ENCODE data around the gene KRTAP4-8. TPM values are rescaled to one million over a fixed set of nuclear protein-coding genes. Genes with fewer than 3 reads are reported as not detected.
"Not testable (repeated sequence)": the region's sequence is repeated elsewhere in the genome, so short reads cannot be mapped to it uniquely, and the experiment has no call there.

KRTAP4-8 gene
- total RNA-seq, 1 experiment from 2014 or later, result not detected

- Histone ChIP-seq H3K36me3 (ENCODE audit: control insufficient read depth, insufficient read depth, low read length) (no peaks in the 10 kb centered on the region), H3K4me1 (ENCODE audit: control insufficient read depth, insufficient read depth, low read length) (no peaks in the 10 kb centered on the region), H3K4me3 (ENCODE audit: low read depth in 2 of 2, low read length in 2 of 2) (no peak overlapping the region), H3K27ac (ENCODE audit: low read length) (no peak overlapping the region), H3K9me3 (ENCODE audit: control insufficient read depth, insufficient read depth, low read depth, low read length) (no peaks in the 10 kb centered on the region), H3K27me3 (ENCODE audit: control insufficient read depth, insufficient read depth, low read length) (peaks cover 3% of the 10 kb centered on the region; the same call in 1 of the 2 replicates)
- BruUV-seq (replicated peaks), result no TSS peak
- DNase-seq (ENCODE audit: low read depth, low spot score) (no peak), ATAC-seq (no peak)
- TF ChIP-seq TCF7L2 (IDR thresholded peaks at IDR 0.05; ENCODE audit: low read depth, low read length), result no peak
- TF ChIP-seq POLR2AphosphoS5 (IDR thresholded peaks at IDR 0.05; ENCODE audit: low read depth, low read length), result no peak
- ChIA-PET CTCF (no interaction called here), POLR2A (no interaction called here)
- intact Hi-C loops (cut with micrococcal nuclease; ENCODE audit: unreplicated experiment) (no loop called here), in situ Hi-C loops (cut with HindIII; ENCODE audit: low pct_unique_long_range_greater_than_20kb, low sequenced_read_pairs) (no loop called here)
Observed at GRCh38 chr17:41127371-41127770, 29.4 kb upstream of the KRTAP4-8 start.

GRCh38 chr17:41126412-41126811 is 28.5 kb upstream of the KRTAP4-8 start:
- DNase-seq (ENCODE audit: low read depth, low spot score) (no peak), ATAC-seq (no peak)
- Histone ChIP-seq H3K4me3 (ENCODE audit: low read depth in 2 of 2, low read length in 2 of 2) (no peak overlapping the region), H3K27ac (ENCODE audit: low read length) (no peak overlapping the region), H3K36me3 (ENCODE audit: control insufficient read depth, insufficient read depth, low read length) (no peaks in the 10 kb centered on the region), H3K9me3 (ENCODE audit: control insufficient read depth, insufficient read depth, low read depth, low read length) (no peaks in the 10 kb centered on the region), H3K4me1 (ENCODE audit: control insufficient read depth, insufficient read depth, low read length) (no peaks in the 10 kb centered on the region), H3K27me3 (ENCODE audit: control insufficient read depth, insufficient read depth, low read length) (no peaks in the 10 kb centered on the region; the same call in 1 of the 2 replicates)
- ChIA-PET POLR2A (no interaction called here), CTCF (no interaction called here)
- intact Hi-C loops (cut with micrococcal nuclease; ENCODE audit: unreplicated experiment), result no loop called here
- TF ChIP-seq SIN3A (IDR thresholded peaks at IDR 0.05; ENCODE audit: borderline replicate concordance, insufficient read depth, low read depth, low read length) (no peak), TCF7L2 (IDR thresholded peaks at IDR 0.05; ENCODE audit: low read depth, low read length) (no peak), POLR2AphosphoS5 (IDR thresholded peaks at IDR 0.05; ENCODE audit: low read depth, low read length) (no peak), REST (IDR thresholded peaks at IDR 0.05; ENCODE audit: insufficient read depth in 1 of 2, low read depth in 2 of 2, low read length in 1 of 2) (no peak), CTCF (IDR thresholded peaks at IDR 0.05) (no peak)
- no TSS peak for BruUV-seq (replicated peaks)
- in situ Hi-C loops (cut with HindIII; ENCODE audit: low pct_unique_long_range_greater_than_20kb, low sequenced_read_pairs), result no loop called here

GRCh38 chr17:41125064-41125463 is 27.1 kb upstream of the KRTAP4-8 start:
- ATAC-seq, result no peak
- no peaks in the 10 kb centered on the region for H3K36me3 ChIP-seq (ENCODE audit: control insufficient read depth, insufficient read depth, low read length)
- DNase-seq (ENCODE audit: low read depth, low spot score), result no peak
- BruUV-seq (replicated peaks), result no TSS peak
- ChIA-PET POLR2A (no interaction called here), CTCF (no interaction called here)
- no peak overlapping the region for H3K27ac ChIP-seq (ENCODE audit: low read length)
- H3K4me1 ChIP-seq (ENCODE audit: control insufficient read depth, insufficient read depth, low read length), result no peaks in the 10 kb centered on the region
- H3K27me3 ChIP-seq (ENCODE audit: control insufficient read depth, insufficient read depth, low read length), result no peaks in the 10 kb centered on the region
- TF ChIP-seq CTCF (IDR thresholded peaks at IDR 0.05), result no peak
- no peak for TF ChIP-seq POLR2AphosphoS5 (IDR thresholded peaks at IDR 0.05; ENCODE audit: low read depth, low read length)
- TF ChIP-seq SIN3A (IDR thresholded peaks at IDR 0.05; ENCODE audit: borderline replicate concordance, insufficient read depth, low read depth, low read length), result no peak
- TF ChIP-seq REST (IDR thresholded peaks at IDR 0.05; ENCODE audit: insufficient read depth in 1 of 2, low read depth in 2 of 2, low read length in 1 of 2), result no peak
- no peak for TF ChIP-seq TCF7L2 (IDR thresholded peaks at IDR 0.05; ENCODE audit: low read depth, low read length)
- no peaks in the 10 kb centered on the region for H3K9me3 ChIP-seq (ENCODE audit: control insufficient read depth, insufficient read depth, low read depth, low read length)
- in situ Hi-C loops (cut with HindIII; ENCODE audit: low pct_unique_long_range_greater_than_20kb, low sequenced_read_pairs) (no loop called here), intact Hi-C loops (cut with micrococcal nuclease; ENCODE audit: unreplicated experiment) (no loop called here)
- no peak overlapping the region for H3K4me3 ChIP-seq (ENCODE audit: low read depth in 2 of 2, low read length in 2 of 2)

GRCh38 chr17:41123991-41124371 is 26.0 kb upstream of the KRTAP4-8 start, which contains the start of gene KRTAP4-12:
TSS of gene KRTAP4-12 (minus strand) at chr17:41124182. CDS start at chr17:41124122, 60 bp downstream.
- H3K4me1 ChIP-seq (ENCODE audit: control insufficient read depth, insufficient read depth, low read length); DNase-seq (ENCODE audit: low read depth, low spot score); H3K4me3 ChIP-seq (ENCODE audit: low read depth in 2 of 2, low read length in 2 of 2); H3K27ac ChIP-seq (ENCODE audit: low read length); intact Hi-C loops (cut with micrococcal nuclease; ENCODE audit: unreplicated experiment); in situ Hi-C loops (cut with HindIII; ENCODE audit: low pct_unique_long_range_greater_than_20kb, low sequenced_read_pairs); H3K27me3 ChIP-seq (ENCODE audit: control insufficient read depth, insufficient read depth, low read length); POLR2A ChIA-PET; ATAC-seq; H3K9me3 ChIP-seq (ENCODE audit: control insufficient read depth, insufficient read depth, low read depth, low read length); BruUV-seq (replicated peaks); H3K36me3 ChIP-seq (ENCODE audit: control insufficient read depth, insufficient read depth, low read length): not testable (repeated sequence)
- CTCF ChIA-PET, result interaction anchor here (0.7 kb wide), 1 partner anchor 416 kb away, joined by 3 read pairs; no protein-coding TSS in a partner anchor

Measured in Panc1 (cell line).